HepG2 (cell line): ENCODE data around the gene TSPAN31. TPM values are rescaled to one million over a fixed set of nuclear protein-coding genes. Genes with fewer than 3 reads are reported as not detected.

ENCODE experiments used
- FOXP1 ChIP-seq, 2 experiments: fragments of 450-650 bp in 1 of 2; IDR thresholded peaks; 2 replicates each; pipeline ENCODE4 v1.6.1; 2017 to 2018; ENCODE audit warnings: antibody characterized with exemption in 1 of 2
- FUBP1 ChIP-seq: sonication (generic); formaldehyde crosslinking; IDR thresholded peaks from 2 replicates; pipeline ENCODE4 v1.5.1; 2020; ENCODE audit warnings: missing genetic modification reagents, mild to moderate bottlenecking, borderline replicate concordance
- MED13 ChIP-seq: sonication (generic); formaldehyde crosslinking; IDR thresholded peaks from 2 replicates; pipeline ENCODE4 v1.5.0; 2020; ENCODE audit warnings: missing genetic modification reagents
- PATZ1 ChIP-seq: sonication (generic); formaldehyde crosslinking; IDR thresholded peaks from 2 replicates; pipeline ENCODE4 v1.4.0; 2020; ENCODE audit warnings: missing genetic modification reagents
- PLRG1 ChIP-seq: fragments of 450-650 bp; conservative IDR thresholded peaks from 2 replicates; pipeline ENCODE4 v1.6.1; 2016
- PRDM15 ChIP-seq: sonication (generic); formaldehyde crosslinking; IDR thresholded peaks from 2 replicates; pipeline ENCODE4 v1.4.0; 2020; ENCODE audit warnings: missing genetic modification reagents
- SYNCRIP ChIP-seq: fragments of 200-400 bp; formaldehyde crosslinking; IDR thresholded peaks from 2 replicates; pipeline ENCODE4 v1.6.1; 2018; ENCODE audit warnings: mild to moderate bottlenecking, low read depth, low read length; ENCODE audit not compliant: insufficient read depth
- ZFP36 ChIP-seq: fragments of 150-350 bp; IDR thresholded peaks from 2 replicates; pipeline ENCODE4 v1.6.1; 2018; ENCODE audit warnings: borderline replicate concordance, low read length, low read depth; ENCODE audit not compliant: partially characterized antibody
- ZNF274 ChIP-seq: sonication (generic); formaldehyde crosslinking; IDR thresholded peaks from 2 replicates; pipeline ENCODE4 v1.5.1; 2020; ENCODE audit warnings: mild to moderate bottlenecking, missing genetic modification reagents
- ZNF275 ChIP-seq: sonication (generic); formaldehyde crosslinking; IDR thresholded peaks from 2 replicates; pipeline ENCODE4 v1.8.0; 2022; ENCODE audit warnings: missing genetic modification reagents, mild to moderate bottlenecking, inconsistent platforms, borderline replicate concordance
- ZNF484 ChIP-seq: sonication (generic); formaldehyde crosslinking; IDR thresholded peaks from 2 replicates; pipeline ENCODE4 v1.5.1; 2020; ENCODE audit warnings: mild to moderate bottlenecking, low read depth, missing genetic modification reagents, borderline replicate concordance
- ZNF841 ChIP-seq: sonication (generic); formaldehyde crosslinking; IDR thresholded peaks from 2 replicates; pipeline ENCODE4 v1.8.1; 2023; ENCODE audit warnings: missing genetic modification reagents, borderline replicate concordance
- polyA plus RNA-seq, 8 experiments: library from polyadenylated mRNA; depleted of rRNA in 3 of 8; stranded (reverse) in 7 of 8; unstranded in 1 of 8; fragments of >200 nt; fragmentation: Illumina TruSeq in 4 of 8; extraction: Trizol in 4 of 8; gene quantifications; 2 replicates each; pipeline versions ENCODE4 v1.2.1 to v1.2.3, GENCODE V29; 2011 to 2016; ENCODE audit warnings: low read depth in 4 of 8, missing spikeins in 1 of 8, mixed read lengths in 1 of 8; ENCODE audit not compliant: insufficient read depth in 1 of 8
- total RNA-seq, 5 experiments: library from RNA; depleted of rRNA; stranded (reverse); fragments of >200 nt; fragmentation: Illumina TruSeq; extraction: Trizol; gene quantifications; 2 replicates each; pipeline ENCODE4 v1.2.3, GENCODE V29; 2016; ENCODE audit warnings: low read depth in 1 of 5

TSPAN31 gene
- total and polyA plus RNA-seq, 2 of the 13 experiments (the other 11 are each of a cell fraction or from before 2014, with no cell fraction given) = 10.4 to 24.6 TPM

GRCh38 chr12:57795354-57795753 lies 50.5 kb downstream of the TSPAN31 start (continued):
- no peak for TF ChIP-seq PATZ1 (CRISPR knock-in tag)
- TF ChIP-seq FUBP1 (CRISPR knock-in tag) = no peak
- no peak for TF ChIP-seq MED13
- no peak for TF ChIP-seq PLRG1
- TF ChIP-seq ZNF841 (CRISPR knock-in tag) = no peak
- TF ChIP-seq FOXP1 (IDR thresholded peaks at IDR 0.05) = no peak
- TF ChIP-seq FOXP1 (CRISPR knock-in tag; IDR thresholded peaks at IDR 0.05) = no peak
- no peak for TF ChIP-seq SYNCRIP
- no peak for TF ChIP-seq ZNF274 (CRISPR knock-in tag)
- TF ChIP-seq ZNF484 (CRISPR knock-in tag) = no peak
- no peak for TF ChIP-seq ZNF275 (CRISPR knock-in tag)
- TF ChIP-seq PRDM15 (CRISPR knock-in tag) = no peak
- no peak for TF ChIP-seq ZFP36
